Spleen (tissue), 7 donors: ENCODE data around the gene CD14.

Experiments
- POLR2A ChIP-seq, 3 donors: fragments of 450-650 bp; IDR thresholded peaks; one replicate each; pipeline ENCODE4 v1.5.1; 2017; ENCODE audit warnings: antibody characterized with exemption in 3 of 3, mild to moderate bottlenecking in 1 of 3
- POLR2AphosphoS5 ChIP-seq, 3 donors: sonication (generic); formaldehyde crosslinking; IDR thresholded peaks; one replicate each; pipeline ENCODE4 v1.5.1; 2017; ENCODE audit warnings: antibody characterized with exemption in 3 of 3
- TF ChIP-seq, protein P1 (sequence below), 11 experiments: fragments of 200-600 bp in 7 of 11; fragments of 450-650 bp in 4 of 11; sonication (generic) in 4 of 11; IDR thresholded peaks in 8 of 11; conservative IDR thresholded peaks in 3 of 11; 1 replicate in 7 of 11; 2 replicates in 4 of 11; pipeline versions ENCODE4 v1.4.0 to v1.8.0; 2016 to 2021; ENCODE audit warnings: antibody characterized with exemption in 11 of 11, inconsistent platforms in 4 of 11, mild to moderate bottlenecking in 1 of 11
- donor health status: DM: no; HTN: no; CAD: no; lungs with moderate emphysema.
- donor health status: DM: no; HTN: no; CAD: no.
- donor health status: DM: no; HTN: no; CAD: no.

GRCh38 chr5:140632366-140633020 is 482 bp downstream of the CD14 start:
- TF ChIP-seq, protein P1, sequence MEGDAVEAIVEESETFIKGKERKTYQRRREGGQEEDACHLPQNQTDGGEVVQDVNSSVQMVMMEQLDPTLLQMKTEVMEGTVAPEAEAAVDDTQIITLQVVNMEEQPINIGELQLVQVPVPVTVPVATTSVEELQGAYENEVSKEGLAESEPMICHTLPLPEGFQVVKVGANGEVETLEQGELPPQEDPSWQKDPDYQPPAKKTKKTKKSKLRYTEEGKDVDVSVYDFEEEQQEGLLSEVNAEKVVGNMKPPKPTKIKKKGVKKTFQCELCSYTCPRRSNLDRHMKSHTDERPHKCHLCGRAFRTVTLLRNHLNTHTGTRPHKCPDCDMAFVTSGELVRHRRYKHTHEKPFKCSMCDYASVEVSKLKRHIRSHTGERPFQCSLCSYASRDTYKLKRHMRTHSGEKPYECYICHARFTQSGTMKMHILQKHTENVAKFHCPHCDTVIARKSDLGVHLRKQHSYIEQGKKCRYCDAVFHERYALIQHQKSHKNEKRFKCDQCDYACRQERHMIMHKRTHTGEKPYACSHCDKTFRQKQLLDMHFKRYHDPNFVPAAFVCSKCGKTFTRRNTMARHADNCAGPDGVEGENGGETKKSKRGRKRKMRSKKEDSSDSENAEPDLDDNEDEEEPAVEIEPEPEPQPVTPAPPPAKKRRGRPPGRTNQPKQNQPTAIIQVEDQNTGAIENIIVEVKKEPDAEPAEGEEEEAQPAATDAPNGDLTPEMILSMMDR (IDR thresholded peaks at IDR 0.05 in 8 of 11, conservative IDR thresholded peaks at IDR 0.05 in 3 of 11): no peak
- TF ChIP-seq POLR2A (IDR thresholded peaks at IDR 0.05): no peak
- peak; percentile 54 to 79 (median 78) for TF ChIP-seq POLR2AphosphoS5 (IDR thresholded peaks at IDR 0.05)
